ENCODE results near the gene GPX6.
"Not testable (repeated sequence)": the region's sequence is repeated elsewhere in the genome, so short reads cannot be mapped to it uniquely, and the experiment has no call there.

The GPX6 gene

DNA sequence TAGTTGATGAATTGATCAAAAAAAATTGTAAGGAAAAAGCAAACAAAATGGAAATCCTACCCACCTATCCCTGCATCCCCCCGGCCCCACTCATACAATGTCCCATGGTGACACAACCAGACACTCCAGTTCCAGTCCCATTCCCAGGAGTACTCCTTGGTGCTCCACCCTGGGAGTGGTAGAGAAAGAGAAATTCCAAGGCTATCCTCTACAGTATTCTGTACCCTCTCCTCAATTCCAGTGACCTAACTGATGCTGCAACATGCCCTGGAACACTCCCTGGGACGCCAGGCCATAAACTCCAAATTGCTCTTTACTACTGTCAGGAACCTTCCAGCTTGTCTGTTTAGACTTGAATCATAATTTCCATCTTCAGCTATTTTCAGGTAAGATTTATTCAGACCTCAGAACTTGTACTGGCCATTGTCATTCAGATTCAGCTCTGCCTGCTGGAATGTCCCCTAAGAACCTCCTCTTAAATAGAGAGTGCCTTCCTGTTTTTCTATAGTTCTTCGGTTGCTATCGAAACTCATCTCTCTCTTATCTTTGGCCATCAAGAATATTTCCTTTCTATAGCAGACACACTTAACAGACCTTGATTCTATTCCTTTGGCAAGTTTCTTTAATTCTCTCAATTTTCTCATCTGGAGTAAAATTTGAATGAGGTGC lies 8.7 kb downstream of the GPX6 start:
- H3K36me3 ChIP-seq (ENCODE audit: insufficient read depth, low read length): no peaks in the 10 kb centered on the region
- H3K4me1 ChIP-seq (ENCODE audit: insufficient read depth, low read length): no peaks in the 10 kb centered on the region
- no peaks in the 10 kb centered on the region for H3K9me3 ChIP-seq (ENCODE audit: low read length)
- H3K4me3 ChIP-seq (ENCODE audit: low read length): no peak overlapping the region
- no peak overlapping the region for H2AFZ ChIP-seq (ENCODE audit: low read depth, low read length)
- H3K27me3 ChIP-seq (ENCODE audit: insufficient read depth, low read length): peaks cover 2% of the 10 kb centered on the region

DNA sequence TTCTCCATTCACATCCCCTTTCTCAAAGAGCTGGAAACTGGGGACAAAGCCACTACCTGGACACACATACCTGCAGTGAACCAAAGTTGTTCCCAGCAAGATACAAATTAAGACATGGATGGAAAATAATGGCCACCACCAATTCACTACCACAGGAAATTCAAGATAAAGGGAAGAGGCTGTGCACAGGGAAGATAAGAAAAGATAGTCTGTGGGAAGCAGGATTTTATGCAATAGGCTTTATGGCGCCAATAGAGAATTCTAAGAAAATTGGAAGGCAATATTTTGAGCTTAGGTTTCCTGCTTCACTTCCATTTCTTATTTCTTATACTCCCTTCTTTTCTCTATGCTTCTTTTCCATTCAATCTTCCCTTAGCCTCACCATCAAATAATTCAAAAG lies 9.9 kb downstream of the GPX6 start:
- Histone ChIP-seq H3K36me3 (ENCODE audit: insufficient read depth, low read length) (no peaks in the 10 kb centered on the region), H3K27me3 (ENCODE audit: insufficient read depth, low read length) (peaks cover 2% of the 10 kb centered on the region), H2AFZ (ENCODE audit: low read depth, low read length) (no peak overlapping the region), H3K9me3 (ENCODE audit: low read length) (no peaks in the 10 kb centered on the region), H3K4me3 (ENCODE audit: low read length) (no peak overlapping the region), H3K4me1 (ENCODE audit: insufficient read depth, low read length) (no peaks in the 10 kb centered on the region)

DNA sequence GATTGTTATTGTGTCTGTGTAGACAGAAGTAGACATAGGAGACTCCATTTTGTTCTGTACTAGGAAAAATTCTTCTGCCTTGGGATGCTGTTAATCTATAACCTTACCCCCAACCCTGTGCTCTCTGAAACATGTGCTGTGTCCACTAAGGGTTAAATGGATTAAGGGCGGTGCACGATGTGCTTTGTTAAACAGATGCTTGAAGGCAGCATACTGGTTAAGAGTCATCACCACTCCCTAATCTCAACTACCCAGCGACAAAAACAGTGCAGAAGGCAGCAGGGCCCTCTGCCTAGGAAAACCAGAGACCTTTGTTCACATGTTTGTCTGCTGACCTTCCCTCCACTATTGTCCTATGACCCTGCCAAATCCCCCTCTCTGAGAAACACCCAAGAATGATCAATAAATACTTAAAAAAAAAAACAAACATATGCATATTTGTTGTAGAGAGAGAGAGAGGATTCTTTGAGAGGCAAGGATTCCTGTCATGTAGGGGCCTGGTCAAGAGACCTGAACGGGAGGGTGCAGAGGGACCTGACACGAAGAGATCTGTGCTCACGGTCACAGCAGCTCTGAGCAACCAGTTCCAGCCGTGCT lies 12.8 kb downstream of the GPX6 start:
- H3K4me3 ChIP-seq (ENCODE audit: low read length); H3K36me3 ChIP-seq (ENCODE audit: insufficient read depth, low read length); H2AFZ ChIP-seq (ENCODE audit: low read depth, low read length); H3K4me1 ChIP-seq (ENCODE audit: insufficient read depth, low read length); H3K9me3 ChIP-seq (ENCODE audit: low read length); H3K27me3 ChIP-seq (ENCODE audit: insufficient read depth, low read length): not testable (repeated sequence)

DNA sequence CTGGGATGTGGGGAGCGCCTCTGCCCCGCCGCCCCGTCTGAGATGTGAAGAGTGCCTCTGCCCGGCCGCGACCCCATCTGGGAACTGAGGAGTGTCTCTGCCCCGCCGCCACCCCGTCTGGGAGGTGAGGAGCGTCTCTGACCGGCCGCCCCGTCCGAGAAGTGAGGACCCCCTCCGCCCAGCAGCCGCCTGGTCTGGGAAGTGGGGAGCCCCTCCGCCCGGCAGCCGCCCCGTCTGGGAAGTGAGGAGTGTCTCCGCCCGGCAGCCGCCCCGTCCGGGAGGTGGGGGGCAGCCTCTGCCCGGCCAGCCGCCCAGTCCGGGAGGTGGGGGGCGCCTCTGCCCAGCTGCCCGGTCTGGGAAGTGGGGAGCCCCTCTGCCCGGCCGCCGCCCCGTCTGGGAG lies 13.5 kb downstream of the GPX6 start:
- not testable (repeated sequence) for H3K27me3 ChIP-seq (ENCODE audit: insufficient read depth, low read length); H3K36me3 ChIP-seq (ENCODE audit: insufficient read depth, low read length); H2AFZ ChIP-seq (ENCODE audit: low read depth, low read length); H3K9me3 ChIP-seq (ENCODE audit: low read length); H3K4me3 ChIP-seq (ENCODE audit: low read length)
- H3K4me1 ChIP-seq (ENCODE audit: insufficient read depth, low read length): peaks cover 13% of the 10 kb centered on the region

DNA sequence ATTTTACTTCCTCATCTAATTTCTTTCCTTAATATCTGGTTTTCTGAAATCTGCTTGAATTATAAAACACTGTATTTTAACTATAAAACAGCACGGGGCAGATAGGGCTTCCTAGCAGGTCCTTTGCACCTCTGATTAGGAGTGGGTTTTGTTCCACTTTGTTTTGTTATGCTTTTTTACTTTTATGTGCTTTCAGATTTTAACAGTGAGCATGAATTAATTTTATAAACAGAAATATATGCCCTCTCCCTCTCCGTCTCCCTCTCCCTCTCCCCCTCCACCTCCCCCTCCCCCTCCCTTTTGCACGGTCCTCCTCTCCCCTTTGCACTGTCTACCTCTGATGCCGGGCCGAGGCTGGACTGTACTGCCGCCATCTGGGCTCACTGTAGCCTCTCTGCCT lies 14.3 kb downstream of the GPX6 start:
- H3K9me3 ChIP-seq (ENCODE audit: low read length): no peaks in the 10 kb centered on the region
- H3K4me3 ChIP-seq (ENCODE audit: low read length): no peak overlapping the region
- peaks cover 13% of the 10 kb centered on the region for H3K4me1 ChIP-seq (ENCODE audit: insufficient read depth, low read length)
- no peak overlapping the region for H2AFZ ChIP-seq (ENCODE audit: low read depth, low read length)
- H3K36me3 ChIP-seq (ENCODE audit: insufficient read depth, low read length): no peaks in the 10 kb centered on the region
- peaks cover 2% of the 10 kb centered on the region for H3K27me3 ChIP-seq (ENCODE audit: insufficient read depth, low read length)

DNA sequence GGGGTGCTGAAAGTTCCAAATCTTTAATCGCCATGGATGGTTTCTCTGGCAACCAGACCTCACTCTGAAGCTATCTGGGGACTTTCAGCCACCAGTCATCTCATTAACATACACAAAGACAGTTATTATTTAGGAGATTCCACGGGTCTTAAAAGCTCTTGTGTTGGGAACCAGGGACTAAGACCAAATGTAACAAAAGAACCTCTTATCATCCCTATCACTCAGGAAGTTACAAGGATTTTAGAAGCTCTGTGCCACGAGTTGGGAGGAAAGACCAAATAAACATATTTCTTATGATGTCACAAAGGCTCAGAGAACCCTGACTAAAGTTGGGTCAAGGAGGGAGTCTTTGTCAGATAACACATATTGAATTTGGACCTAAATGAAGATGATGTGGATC lies 17.7 kb downstream of the GPX6 start:
- Histone ChIP-seq H3K9me3 (ENCODE audit: low read length) (no peaks in the 10 kb centered on the region), H3K4me3 (ENCODE audit: low read length) (no peak overlapping the region), H3K36me3 (ENCODE audit: insufficient read depth, low read length) (no peaks in the 10 kb centered on the region), H3K4me1 (ENCODE audit: insufficient read depth, low read length) (peaks cover 13% of the 10 kb centered on the region), H3K27me3 (ENCODE audit: insufficient read depth, low read length) (no peaks in the 10 kb centered on the region), H2AFZ (ENCODE audit: low read depth, low read length) (peak overlapping the region; percentile 8)

DNA sequence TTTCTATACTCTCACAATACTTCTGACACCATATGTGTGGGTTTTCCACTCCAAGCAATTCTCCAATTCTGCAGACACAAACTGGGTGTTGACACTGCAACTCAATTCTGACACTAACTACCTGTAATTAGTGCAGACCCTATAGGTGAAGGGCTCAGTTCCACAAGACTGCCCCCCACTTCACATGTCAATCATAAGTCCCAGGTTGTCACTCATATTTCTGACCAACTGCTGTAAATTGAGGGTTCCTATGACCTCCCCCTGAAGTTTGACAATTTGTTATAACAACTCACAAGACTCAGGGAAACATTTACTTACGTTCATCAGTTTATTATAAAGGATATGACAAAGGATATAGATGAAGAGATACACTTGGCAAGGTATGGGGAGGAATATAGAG lies 18.3 kb downstream of the GPX6 start:
- H3K4me3 ChIP-seq (ENCODE audit: low read length): no peak overlapping the region
- peaks cover 13% of the 10 kb centered on the region for H3K4me1 ChIP-seq (ENCODE audit: insufficient read depth, low read length)
- no peaks in the 10 kb centered on the region for H3K9me3 ChIP-seq (ENCODE audit: low read length)
- no peak overlapping the region for H2AFZ ChIP-seq (ENCODE audit: low read depth, low read length)
- peaks cover 2% of the 10 kb centered on the region for H3K27me3 ChIP-seq (ENCODE audit: insufficient read depth, low read length)
- H3K36me3 ChIP-seq (ENCODE audit: insufficient read depth, low read length): no peaks in the 10 kb centered on the region

DNA sequence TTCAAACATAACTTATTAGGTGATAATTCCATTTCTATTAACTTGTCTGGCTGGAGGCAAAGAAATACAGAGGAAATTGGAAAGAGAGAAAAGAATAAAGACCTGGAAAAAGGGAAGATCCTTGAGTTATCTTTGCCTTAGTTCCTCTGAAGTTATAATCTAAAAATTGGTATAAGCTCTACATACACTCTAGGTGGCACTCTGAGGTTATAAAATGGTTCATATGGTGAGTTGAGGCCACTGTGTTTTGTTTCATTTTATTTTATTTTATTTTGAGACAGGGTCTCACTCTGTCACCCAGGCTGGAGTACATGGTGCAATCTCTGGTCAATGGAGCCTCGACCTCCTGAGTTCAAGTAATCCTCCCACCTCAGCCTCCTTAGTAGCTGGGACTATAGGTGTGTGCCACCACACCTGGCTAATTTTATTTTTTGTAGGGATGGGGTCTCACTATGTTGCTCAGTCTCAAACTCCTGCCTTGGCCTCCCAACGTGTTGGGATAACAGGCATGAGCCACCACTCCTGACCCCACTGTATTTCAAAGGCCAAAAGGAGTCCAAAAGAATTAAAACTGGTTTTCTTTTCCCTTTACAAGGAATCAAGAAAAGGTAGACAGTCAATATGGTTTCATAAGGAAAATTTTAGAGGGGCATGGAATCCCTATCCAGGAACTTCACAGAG lies 19.4 kb downstream of the GPX6 start:
- peaks cover 13% of the 10 kb centered on the region for H3K4me1 ChIP-seq (ENCODE audit: insufficient read depth, low read length)
- no peak overlapping the region for H2AFZ ChIP-seq (ENCODE audit: low read depth, low read length)
- H3K4me3 ChIP-seq (ENCODE audit: low read length): no peak overlapping the region
- no peaks in the 10 kb centered on the region for H3K9me3 ChIP-seq (ENCODE audit: low read length)
- H3K27me3 ChIP-seq (ENCODE audit: insufficient read depth, low read length): peaks cover 3% of the 10 kb centered on the region
- H3K36me3 ChIP-seq (ENCODE audit: insufficient read depth, low read length): no peaks in the 10 kb centered on the region

DNA sequence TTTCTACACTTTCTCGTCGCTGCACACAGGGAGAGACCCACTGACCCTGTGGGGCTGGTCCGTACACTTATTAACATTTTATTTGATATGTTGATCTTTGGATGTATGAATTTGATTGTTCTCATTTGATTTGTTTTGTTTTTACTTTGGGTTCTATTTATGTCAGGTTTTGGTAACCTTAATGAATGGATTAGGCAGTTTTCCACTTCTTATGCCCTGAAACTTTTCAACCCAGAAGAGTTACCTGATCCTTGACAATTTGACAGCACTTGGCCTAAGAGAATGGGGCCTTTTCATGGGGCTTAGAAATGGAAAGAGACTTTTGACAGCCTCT lies 23.6 kb downstream of the GPX6 start:
- H3K36me3 ChIP-seq (ENCODE audit: insufficient read depth, low read length): no peaks in the 10 kb centered on the region
- peaks cover 10% of the 10 kb centered on the region for H3K27me3 ChIP-seq (ENCODE audit: insufficient read depth, low read length)
- H3K4me1 ChIP-seq (ENCODE audit: insufficient read depth, low read length): no peaks in the 10 kb centered on the region
- H3K4me3 ChIP-seq (ENCODE audit: low read length): no peak overlapping the region
- H2AFZ ChIP-seq (ENCODE audit: low read depth, low read length): no peak overlapping the region
- H3K9me3 ChIP-seq (ENCODE audit: low read length): no peaks in the 10 kb centered on the region

DNA sequence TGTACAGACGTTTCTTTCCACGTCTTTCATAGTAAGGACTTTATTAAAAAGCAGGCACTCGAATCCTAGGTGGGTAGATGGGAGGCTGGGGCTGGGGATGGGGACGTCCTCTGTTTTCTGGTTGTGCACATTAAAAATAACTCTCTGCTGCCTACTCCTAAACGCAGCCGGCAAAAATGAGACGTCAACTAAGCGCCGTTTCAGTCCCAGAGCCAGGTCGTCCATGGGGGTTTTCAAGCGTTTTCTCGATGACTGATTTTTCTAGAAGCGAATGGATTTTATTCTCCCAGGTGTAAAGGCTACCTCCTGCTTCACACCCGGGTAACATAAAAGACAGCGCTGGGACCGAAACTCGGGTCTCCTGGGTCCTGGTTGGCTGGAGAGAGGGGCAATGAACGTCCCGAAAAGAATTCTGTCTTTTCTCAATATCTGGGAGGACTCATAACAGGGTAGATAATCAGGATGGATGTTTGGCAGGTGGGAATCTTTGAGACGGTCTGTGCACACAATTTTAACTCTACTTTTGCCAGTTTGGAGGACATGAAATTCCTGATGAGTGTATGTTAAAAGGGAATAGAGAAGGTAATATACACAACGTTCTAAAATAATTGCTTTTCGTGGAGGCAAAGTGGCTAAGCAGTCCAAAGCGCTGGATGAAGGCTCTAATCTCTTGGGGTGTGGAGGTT lies 25.2 kb downstream of the GPX6 start:
- Histone ChIP-seq H3K4me1 (ENCODE audit: insufficient read depth, low read length) (no peaks in the 10 kb centered on the region), H2AFZ (ENCODE audit: low read depth, low read length) (peak overlapping the region; percentile 54), H3K36me3 (ENCODE audit: insufficient read depth, low read length) (no peaks in the 10 kb centered on the region), H3K4me3 (ENCODE audit: low read length) (peak overlapping the region; percentile 45), H3K27me3 (ENCODE audit: insufficient read depth, low read length) (peaks cover 10% of the 10 kb centered on the region), H3K9me3 (ENCODE audit: low read length) (no peaks in the 10 kb centered on the region)

DNA sequence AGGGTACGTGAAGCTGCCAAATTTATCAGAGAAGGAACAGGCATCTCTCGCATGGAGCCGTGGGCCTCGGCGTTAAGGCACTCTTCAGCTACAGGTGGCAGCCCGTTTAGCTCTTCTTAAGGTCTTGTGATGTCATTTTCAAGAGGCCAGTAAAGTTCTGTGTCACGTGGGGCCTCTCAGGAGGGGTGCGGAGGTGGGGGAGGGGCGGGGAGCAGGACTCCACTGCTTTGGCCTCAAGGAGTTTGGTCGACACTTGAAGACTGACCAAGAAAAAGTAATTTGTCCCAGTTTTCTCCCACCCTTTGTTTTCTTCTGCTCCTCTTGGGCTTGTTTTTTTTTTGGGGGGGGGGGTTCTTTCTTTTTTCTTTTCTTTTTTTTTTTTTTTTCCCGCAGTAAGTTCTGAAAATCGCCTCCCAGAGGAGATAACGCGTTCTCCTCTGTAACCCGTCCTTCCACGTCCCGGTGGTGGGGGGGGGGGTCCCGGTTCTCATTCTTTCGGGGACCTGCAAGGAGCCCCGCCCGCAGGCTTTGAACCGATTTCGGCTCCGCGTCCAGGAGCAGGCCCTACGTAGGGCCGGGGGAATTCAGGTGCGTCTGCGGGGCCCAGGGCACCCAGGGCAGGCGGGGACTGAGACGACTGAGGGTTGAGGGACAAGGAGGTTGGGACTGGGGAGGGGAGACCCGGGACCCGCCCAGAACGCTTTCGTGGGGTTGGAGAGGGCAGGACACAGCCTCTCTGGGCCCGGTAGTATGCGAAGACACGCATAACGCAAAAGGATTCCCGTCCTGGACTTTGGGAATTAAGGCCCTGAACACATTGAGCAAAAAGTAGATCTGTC lies 26.0 kb downstream of the GPX6 start:
- no peaks in the 10 kb centered on the region for H3K4me1 ChIP-seq (ENCODE audit: insufficient read depth, low read length)
- peak overlapping the region; percentile 45 for H3K4me3 ChIP-seq (ENCODE audit: low read length)
- H2AFZ ChIP-seq (ENCODE audit: low read depth, low read length): peak overlapping the region; percentile 54
- no peaks in the 10 kb centered on the region for H3K36me3 ChIP-seq (ENCODE audit: insufficient read depth, low read length)
- no peaks in the 10 kb centered on the region for H3K9me3 ChIP-seq (ENCODE audit: low read length)
- H3K27me3 ChIP-seq (ENCODE audit: insufficient read depth, low read length): peaks cover 10% of the 10 kb centered on the region

DNA sequence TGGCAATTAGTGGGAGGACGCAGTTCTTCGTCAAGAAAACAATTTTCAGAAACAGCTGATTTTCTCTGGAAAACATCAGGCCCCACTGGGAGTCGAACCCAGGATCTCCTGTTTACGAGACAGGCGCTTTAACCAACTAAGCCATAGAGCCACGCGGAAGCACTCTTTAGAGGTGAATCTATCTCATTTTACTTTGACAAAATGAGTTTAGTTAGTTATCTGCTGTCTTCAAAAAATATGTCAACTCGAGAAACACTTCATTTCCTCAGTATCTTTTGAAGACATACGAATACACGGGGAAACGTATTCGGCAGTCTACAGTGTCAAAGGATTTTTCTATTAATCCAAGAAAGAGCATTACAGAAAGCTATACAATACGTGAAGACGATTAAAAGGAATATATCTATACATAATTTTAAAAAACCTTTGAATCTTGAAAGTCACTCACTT lies 26.7 kb downstream of the GPX6 start:
- peak overlapping the region; percentile 54 for H2AFZ ChIP-seq (ENCODE audit: low read depth, low read length)
- H3K4me3 ChIP-seq (ENCODE audit: low read length): peak overlapping the region; percentile 45
- H3K9me3 ChIP-seq (ENCODE audit: low read length): no peaks in the 10 kb centered on the region
- peaks cover 10% of the 10 kb centered on the region for H3K27me3 ChIP-seq (ENCODE audit: insufficient read depth, low read length)
- H3K4me1 ChIP-seq (ENCODE audit: insufficient read depth, low read length): no peaks in the 10 kb centered on the region
- H3K36me3 ChIP-seq (ENCODE audit: insufficient read depth, low read length): no peaks in the 10 kb centered on the region

Measured in neuron (in vitro differentiated cells).